GM23338 (cell line): ENCODE data around the gene TTC3. TPM values are rescaled to one million over a fixed set of nuclear protein-coding genes. Genes with fewer than 3 reads are reported as not detected.
"Not testable (repeated sequence)": the region's sequence is repeated elsewhere in the genome, so short reads cannot be mapped to it uniquely, and the experiment has no call there.

Source experiments
- ATAC-seq: fragments of 200-7000 bp; cut with Tn5 transposase; 3 replicates; pipeline ENCODE4 v1.9.1; 2020
- DNase-seq: peaks from one replicate; pipeline ENCODE4 v3.0.0-alpha.2; 2015; ENCODE audit warnings: low spot score
- H2AFZ ChIP-seq: fragments of 200-600 bp; sonication (generic); 2 replicates; pipeline ENCODE4 v1.8.0; 2016; ENCODE audit warnings: antibody characterized with exemption, mild to moderate bottlenecking, moderate library complexity
- H3F3A ChIP-seq: fragments of 200-600 bp; sonication (generic); replicated peaks from 2 replicates; pipeline ENCODE4 v1.8.0; 2017; ENCODE audit warnings: antibody characterized with exemption, mixed run types, low read depth
- H3K27ac ChIP-seq: fragments of 200-600 bp; sonication (generic); 2 replicates; pipeline ENCODE4 v1.6.1; 2016; ENCODE audit warnings: low read depth
- H3K27me3 ChIP-seq: fragments of 200-600 bp; sonication (generic); 2 replicates; pipeline ENCODE4 v1.8.0; 2016; ENCODE audit warnings: mild to moderate bottlenecking, mixed run types, moderate library complexity; ENCODE audit not compliant: insufficient read depth
- H3K36me3 ChIP-seq: fragments of 200-600 bp; sonication (generic); 2 replicates; pipeline ENCODE4 v1.8.0; 2016; ENCODE audit warnings: mild to moderate bottlenecking; ENCODE audit not compliant: insufficient read depth
- H3K4me1 ChIP-seq: fragments of 200-600 bp; sonication (generic); 2 replicates; pipeline ENCODE4 v1.8.0; 2016; ENCODE audit warnings: mild to moderate bottlenecking, moderate library complexity; ENCODE audit not compliant: insufficient read depth
- H3K4me2 ChIP-seq: fragments of 200-600 bp; sonication (generic); 2 replicates; pipeline ENCODE4 v1.7.1; 2017; ENCODE audit warnings: mixed run types
- H3K4me3 ChIP-seq: fragments of 200-600 bp; sonication (generic); 2 replicates; pipeline ENCODE4 v1.6.1; 2016; ENCODE audit warnings: mixed run types
- H3K79me2 ChIP-seq: fragments of 200-600 bp; sonication (generic); replicated peaks from 2 replicates; pipeline ENCODE4 v1.8.0; 2017; ENCODE audit warnings: mild to moderate bottlenecking; ENCODE audit not compliant: insufficient read depth
- H3K9me2 ChIP-seq: fragments of 200-600 bp; sonication (generic); 2 replicates; pipeline ENCODE4 v1.8.0; 2017; ENCODE audit not compliant: insufficient read depth
- H4K20me1 ChIP-seq: fragments of 200-600 bp; sonication (generic); replicated peaks from 2 replicates; pipeline ENCODE4 v1.8.0; 2017; ENCODE audit warnings: mild to moderate bottlenecking; ENCODE audit not compliant: insufficient read depth
- H3K27ac Mint-ChIP-seq: 2 replicates; pipeline ENCODE4 v1.8.0; 2020; ENCODE audit warnings: inconsistent platforms, mild to moderate bottlenecking, moderate library complexity, mixed read lengths
- H3K27me3 Mint-ChIP-seq: 3 replicates; pipeline ENCODE4 v1.8.0; 2022; ENCODE audit warnings: low read depth, mild to moderate bottlenecking, moderate library complexity, mixed read lengths, inconsistent platforms; ENCODE audit not compliant: insufficient read depth, poor library complexity
- H3K36me3 Mint-ChIP-seq: 3 replicates; pipeline ENCODE4 v1.8.0; 2021; ENCODE audit warnings: low read depth, mild to moderate bottlenecking, inconsistent platforms, moderate library complexity, mixed read lengths
- H3K4me1 Mint-ChIP-seq: 3 replicates; pipeline ENCODE4 v1.8.0; 2020; ENCODE audit warnings: mild to moderate bottlenecking, inconsistent platforms, mixed read lengths
- H3K4me3 Mint-ChIP-seq: 3 replicates; pipeline ENCODE4 v1.8.0; 2021; ENCODE audit warnings: moderate library complexity, mild to moderate bottlenecking, inconsistent platforms, mixed read lengths
- H3K9me3 Mint-ChIP-seq: 3 replicates; pipeline ENCODE4 v1.8.0; 2020; ENCODE audit warnings: moderate library complexity, mild to moderate bottlenecking, inconsistent platforms, mixed read lengths
- EZH2 ChIP-seq: fragments of 200-600 bp; sonication (generic); IDR thresholded peaks from one replicate; pipeline ENCODE4 v1.8.0; 2017; ENCODE audit warnings: antibody characterized with exemption, mild to moderate bottlenecking, low read depth; ENCODE audit not compliant: unreplicated experiment
- EZH2phosphoT487 ChIP-seq: fragments of 200-600 bp; sonication (generic); IDR thresholded peaks from one replicate; pipeline ENCODE4 v1.8.1; 2018; ENCODE audit warnings: antibody characterized with exemption; ENCODE audit not compliant: unreplicated experiment
- JUNB ChIP-seq: IDR thresholded peaks from one replicate; pipeline ENCODE4 v1.6.1; 2016; ENCODE audit warnings: antibody characterized with exemption; ENCODE audit not compliant: unreplicated experiment
- NANOG ChIP-seq: IDR thresholded peaks from 2 replicates; pipeline ENCODE4 v1.6.1; 2016; ENCODE audit warnings: antibody characterized with exemption, borderline replicate concordance
- POLR2AphosphoS5 ChIP-seq: IDR thresholded peaks from 2 replicates; pipeline ENCODE4 v1.6.1; 2016; ENCODE audit warnings: antibody characterized with exemption, low read depth
- STAT1 ChIP-seq: IDR thresholded peaks from one replicate; pipeline ENCODE4 v1.6.1; 2016; ENCODE audit warnings: antibody characterized with exemption; ENCODE audit not compliant: unreplicated experiment
- ZNF114 ChIP-seq: fragments of 250-450 bp; sonication (Bioruptor Pico); IDR thresholded peaks from 2 replicates; pipeline ENCODE4 v1.5.0; 2020; ENCODE audit warnings: mild to moderate bottlenecking, moderate library complexity
- polyA plus RNA-seq: library from polyadenylated mRNA; unstranded; fragments of >200 nt; fragmentation: Nextera tagmentation; extraction: Ambion mirVana; gene quantifications from 2 replicates; pipeline ENCODE4 v1.2.1, GENCODE V29; 2016
- total RNA-seq: library from RNA; depleted of rRNA; stranded (reverse); fragments of >200 nt; shearing (Covaris generic); gene quantifications from 2 replicates; pipeline ENCODE4 v1.2.3, GENCODE V29; 2014
- TF ChIP-seq, protein P1 (sequence below): IDR thresholded peaks from one replicate; pipeline ENCODE4 v1.6.1; 2018; ENCODE audit warnings: antibody characterized with exemption; ENCODE audit not compliant: unreplicated experiment
- TF ChIP-seq, protein P2 (sequence below): IDR thresholded peaks from 2 replicates; pipeline ENCODE4 v1.6.1; 2016; ENCODE audit warnings: antibody characterized with exemption
- TF ChIP-seq, protein P3 (sequence below), 2 experiments: fragments of 200-600 bp in 1 of 2; sonication (generic) in 1 of 2; conservative IDR thresholded peaks; 2 replicates each; pipeline versions ENCODE4 v1.5.1 to v1.6.1; 2016 to 2017; ENCODE audit warnings: antibody characterized with exemption in 2 of 2, low read depth in 2 of 2, mild to moderate bottlenecking in 2 of 2, moderate library complexity in 1 of 2

TTC3 gene
- total and polyA plus RNA-seq, 2 experiments from 2014 or later: 28.9 to 48.6 TPM

DNA sequence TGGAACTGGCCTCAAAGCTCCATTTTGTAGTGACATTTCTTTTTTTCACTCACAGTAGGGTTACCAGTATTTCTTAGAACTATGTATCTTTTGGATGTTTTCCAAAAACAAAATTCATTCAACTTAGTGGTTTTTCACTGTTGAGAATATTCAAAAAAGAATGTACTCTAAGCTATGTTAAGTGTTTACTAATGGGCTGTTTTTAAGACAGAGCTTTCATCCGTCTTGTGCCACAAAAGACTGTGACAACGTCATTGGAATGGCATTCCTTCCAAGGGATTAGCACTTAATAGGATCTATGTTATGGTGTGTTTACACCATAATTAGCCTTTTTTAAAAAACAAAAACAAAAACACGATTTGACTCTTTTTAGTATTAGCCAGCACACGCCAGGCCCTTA is 66.8 kb downstream of the TTC3 start (continued):
- TF ChIP-seq, protein P1, sequence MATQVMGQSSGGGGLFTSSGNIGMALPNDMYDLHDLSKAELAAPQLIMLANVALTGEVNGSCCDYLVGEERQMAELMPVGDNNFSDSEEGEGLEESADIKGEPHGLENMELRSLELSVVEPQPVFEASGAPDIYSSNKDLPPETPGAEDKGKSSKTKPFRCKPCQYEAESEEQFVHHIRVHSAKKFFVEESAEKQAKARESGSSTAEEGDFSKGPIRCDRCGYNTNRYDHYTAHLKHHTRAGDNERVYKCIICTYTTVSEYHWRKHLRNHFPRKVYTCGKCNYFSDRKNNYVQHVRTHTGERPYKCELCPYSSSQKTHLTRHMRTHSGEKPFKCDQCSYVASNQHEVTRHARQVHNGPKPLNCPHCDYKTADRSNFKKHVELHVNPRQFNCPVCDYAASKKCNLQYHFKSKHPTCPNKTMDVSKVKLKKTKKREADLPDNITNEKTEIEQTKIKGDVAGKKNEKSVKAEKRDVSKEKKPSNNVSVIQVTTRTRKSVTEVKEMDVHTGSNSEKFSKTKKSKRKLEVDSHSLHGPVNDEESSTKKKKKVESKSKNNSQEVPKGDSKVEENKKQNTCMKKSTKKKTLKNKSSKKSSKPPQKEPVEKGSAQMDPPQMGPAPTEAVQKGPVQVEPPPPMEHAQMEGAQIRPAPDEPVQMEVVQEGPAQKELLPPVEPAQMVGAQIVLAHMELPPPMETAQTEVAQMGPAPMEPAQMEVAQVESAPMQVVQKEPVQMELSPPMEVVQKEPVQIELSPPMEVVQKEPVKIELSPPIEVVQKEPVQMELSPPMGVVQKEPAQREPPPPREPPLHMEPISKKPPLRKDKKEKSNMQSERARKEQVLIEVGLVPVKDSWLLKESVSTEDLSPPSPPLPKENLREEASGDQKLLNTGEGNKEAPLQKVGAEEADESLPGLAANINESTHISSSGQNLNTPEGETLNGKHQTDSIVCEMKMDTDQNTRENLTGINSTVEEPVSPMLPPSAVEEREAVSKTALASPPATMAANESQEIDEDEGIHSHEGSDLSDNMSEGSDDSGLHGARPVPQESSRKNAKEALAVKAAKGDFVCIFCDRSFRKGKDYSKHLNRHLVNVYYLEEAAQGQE: no peak
- no peak for TF ChIP-seq POLR2AphosphoS5
- TF ChIP-seq EZH2: no peak
- no peak for TF ChIP-seq EZH2phosphoT487
- TF ChIP-seq, protein P2, sequence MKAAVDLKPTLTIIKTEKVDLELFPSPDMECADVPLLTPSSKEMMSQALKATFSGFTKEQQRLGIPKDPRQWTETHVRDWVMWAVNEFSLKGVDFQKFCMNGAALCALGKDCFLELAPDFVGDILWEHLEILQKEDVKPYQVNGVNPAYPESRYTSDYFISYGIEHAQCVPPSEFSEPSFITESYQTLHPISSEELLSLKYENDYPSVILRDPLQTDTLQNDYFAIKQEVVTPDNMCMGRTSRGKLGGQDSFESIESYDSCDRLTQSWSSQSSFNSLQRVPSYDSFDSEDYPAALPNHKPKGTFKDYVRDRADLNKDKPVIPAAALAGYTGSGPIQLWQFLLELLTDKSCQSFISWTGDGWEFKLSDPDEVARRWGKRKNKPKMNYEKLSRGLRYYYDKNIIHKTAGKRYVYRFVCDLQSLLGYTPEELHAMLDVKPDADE: no peak
- no peak for TF ChIP-seq ZNF114 (CRISPR knock-in tag)
- no peak for TF ChIP-seq NANOG
- no peak for TF ChIP-seq STAT1
- TF ChIP-seq, protein P3, sequence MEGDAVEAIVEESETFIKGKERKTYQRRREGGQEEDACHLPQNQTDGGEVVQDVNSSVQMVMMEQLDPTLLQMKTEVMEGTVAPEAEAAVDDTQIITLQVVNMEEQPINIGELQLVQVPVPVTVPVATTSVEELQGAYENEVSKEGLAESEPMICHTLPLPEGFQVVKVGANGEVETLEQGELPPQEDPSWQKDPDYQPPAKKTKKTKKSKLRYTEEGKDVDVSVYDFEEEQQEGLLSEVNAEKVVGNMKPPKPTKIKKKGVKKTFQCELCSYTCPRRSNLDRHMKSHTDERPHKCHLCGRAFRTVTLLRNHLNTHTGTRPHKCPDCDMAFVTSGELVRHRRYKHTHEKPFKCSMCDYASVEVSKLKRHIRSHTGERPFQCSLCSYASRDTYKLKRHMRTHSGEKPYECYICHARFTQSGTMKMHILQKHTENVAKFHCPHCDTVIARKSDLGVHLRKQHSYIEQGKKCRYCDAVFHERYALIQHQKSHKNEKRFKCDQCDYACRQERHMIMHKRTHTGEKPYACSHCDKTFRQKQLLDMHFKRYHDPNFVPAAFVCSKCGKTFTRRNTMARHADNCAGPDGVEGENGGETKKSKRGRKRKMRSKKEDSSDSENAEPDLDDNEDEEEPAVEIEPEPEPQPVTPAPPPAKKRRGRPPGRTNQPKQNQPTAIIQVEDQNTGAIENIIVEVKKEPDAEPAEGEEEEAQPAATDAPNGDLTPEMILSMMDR (conservative IDR thresholded peaks at IDR 0.05; ENCODE audit: low read depth in 2 of 2): no peak
- no peak for TF ChIP-seq JUNB

DNA sequence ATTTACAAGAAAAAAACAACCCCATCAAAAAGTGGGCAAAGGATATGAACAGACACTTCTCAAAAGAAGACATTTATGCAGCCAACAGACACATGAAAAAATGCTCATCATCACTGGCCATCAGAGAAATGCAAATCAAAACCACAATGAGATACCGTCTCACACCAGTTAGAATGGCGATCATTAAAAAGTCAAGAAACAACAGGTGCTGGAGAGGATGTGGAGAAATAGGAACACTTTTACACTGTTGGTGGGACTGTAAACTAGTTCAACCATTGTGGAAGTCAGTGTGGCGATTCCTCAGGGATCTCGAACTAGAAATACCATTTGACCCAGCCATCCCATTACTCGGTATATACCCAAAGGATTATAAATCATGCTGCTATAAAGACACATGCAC is 70.3 kb downstream of the TTC3 start:
- H3K27me3 ChIP-seq, ATAC-seq, H3K36me3 ChIP-seq, H3K4me2 ChIP-seq, H3K79me2 ChIP-seq, H3F3A ChIP-seq, H4K20me1 ChIP-seq, H3K4me3 Mint-ChIP-seq, H3K4me1 ChIP-seq, H3K27me3 Mint-ChIP-seq, H3K27ac Mint-ChIP-seq, H3K9me2 ChIP-seq, H3K27ac ChIP-seq, H3K9me3 Mint-ChIP-seq, H2AFZ ChIP-seq, H3K36me3 Mint-ChIP-seq, DNase-seq, H3K4me3 ChIP-seq: not testable (repeated sequence)
- peaks cover 13% of the 10 kb centered on the region for H3K4me1 Mint-ChIP-seq
